SK-N-SH treated with all-trans-retinoic acid at 6 μM for 48 hours (cell line): ENCODE data around the gene PBX2.

ENCODE experiments used
- ATAC-seq: fragments of 200-7000 bp; cut with Tn5 transposase; 3 replicates; pipeline ENCODE4 v1.9.1; 2020; ENCODE audit warnings: mild to moderate bottlenecking, moderate library complexity
- CSDC2 ChIP-seq: fragments of 250-450 bp; sonication (Bioruptor Pico); IDR thresholded peaks from 2 replicates; pipeline ENCODE4 v1.5.0; 2020; ENCODE audit warnings: mild to moderate bottlenecking, moderate library complexity
- CSRNP3 ChIP-seq: fragments of 250-450 bp; sonication (Bioruptor Pico); IDR thresholded peaks from 2 replicates; pipeline ENCODE4 v1.5.1; 2021; ENCODE audit warnings: mild to moderate bottlenecking, moderate library complexity
- ESRRG ChIP-seq: fragments of 250-450 bp; sonication (Bioruptor Pico); IDR thresholded peaks from 2 replicates; pipeline ENCODE4 v1.6.1; 2021; ENCODE audit warnings: mild to moderate bottlenecking
- GLIS3 ChIP-seq: fragments of 250-450 bp; sonication (Bioruptor Pico); IDR thresholded peaks from 2 replicates; pipeline ENCODE4 v1.5.0; 2020; ENCODE audit warnings: mild to moderate bottlenecking, moderate library complexity
- ISL1 ChIP-seq: fragments of 250-450 bp; sonication (Bioruptor Pico); IDR thresholded peaks from 2 replicates; pipeline ENCODE4 v2.1.2; 2022; ENCODE audit warnings: mild to moderate bottlenecking, moderate library complexity
- OSR1 ChIP-seq: fragments of 250-450 bp; sonication (Bioruptor Pico); IDR thresholded peaks from 2 replicates; pipeline ENCODE4 v1.8.0; 2022; ENCODE audit warnings: moderate library complexity, mild to moderate bottlenecking, inconsistent platforms
- PATZ1 ChIP-seq: fragments of 250-450 bp; sonication (Bioruptor Pico); IDR thresholded peaks from 2 replicates; pipeline ENCODE4 v1.8.0; 2020; ENCODE audit warnings: mild to moderate bottlenecking, moderate library complexity, borderline replicate concordance
- POU6F1 ChIP-seq: fragments of 250-450 bp; sonication (Bioruptor Pico); IDR thresholded peaks from 2 replicates; pipeline ENCODE4 v1.8.0; 2021; ENCODE audit warnings: low read depth, mild to moderate bottlenecking, moderate library complexity, borderline replicate concordance
- PPARA ChIP-seq: fragments of 250-450 bp; sonication (Bioruptor Pico); IDR thresholded peaks from 2 replicates; pipeline ENCODE4 v1.5.0; 2020; ENCODE audit warnings: mild to moderate bottlenecking, borderline replicate concordance
- RARB ChIP-seq: fragments of 250-450 bp; sonication (Bioruptor Pico); IDR thresholded peaks from 2 replicates; pipeline ENCODE4 v1.8.0; 2021; ENCODE audit warnings: mild to moderate bottlenecking, moderate library complexity
- SNAI2 ChIP-seq: fragments of 250-450 bp; sonication (Bioruptor Pico); IDR thresholded peaks from 2 replicates; pipeline ENCODE4 v1.5.0; 2020; ENCODE audit warnings: mild to moderate bottlenecking, moderate library complexity
- TOX ChIP-seq: fragments of 250-450 bp; sonication (Bioruptor Pico); IDR thresholded peaks from 2 replicates; pipeline ENCODE4 v1.8.0; 2021; ENCODE audit warnings: mild to moderate bottlenecking, moderate library complexity, borderline replicate concordance
- TSHZ2 ChIP-seq: fragments of 250-450 bp; sonication (Bioruptor Pico); IDR thresholded peaks from 2 replicates; pipeline ENCODE4 v1.5.0; 2020; ENCODE audit warnings: mild to moderate bottlenecking, moderate library complexity
- ZC3H10 ChIP-seq: fragments of 250-450 bp; sonication (Bioruptor Pico); IDR thresholded peaks from 2 replicates; pipeline ENCODE4 v1.5.1; 2021; ENCODE audit warnings: mild to moderate bottlenecking, moderate library complexity
- ZFP30 ChIP-seq: fragments of 450-650 bp; formaldehyde crosslinking; IDR thresholded peaks from 2 replicates; pipeline ENCODE4 v1.5.0; 2022; ENCODE audit warnings: mild to moderate bottlenecking, moderate library complexity
- ZNF565 ChIP-seq: fragments of 450-650 bp; formaldehyde crosslinking; conservative IDR thresholded peaks from 2 replicates; pipeline ENCODE4 v1.5.0; 2020; ENCODE audit warnings: low read depth, mild to moderate bottlenecking, moderate library complexity
- ZNF70 ChIP-seq: fragments of 450-650 bp; formaldehyde crosslinking; IDR thresholded peaks from 2 replicates; pipeline ENCODE4 v1.5.0; 2020; ENCODE audit warnings: mild to moderate bottlenecking, moderate library complexity
- ZNF8 ChIP-seq: fragments of 450-650 bp; formaldehyde crosslinking; IDR thresholded peaks from 2 replicates; pipeline ENCODE4 v1.5.0; 2020; ENCODE audit warnings: mild to moderate bottlenecking, moderate library complexity
- TF ChIP-seq, protein P1 (sequence below): fragments of 250-450 bp; sonication (Bioruptor Pico); IDR thresholded peaks from 2 replicates; pipeline ENCODE4 v1.5.1; 2020; ENCODE audit warnings: low read depth, mild to moderate bottlenecking, moderate library complexity

Gene PBX2

DNA sequence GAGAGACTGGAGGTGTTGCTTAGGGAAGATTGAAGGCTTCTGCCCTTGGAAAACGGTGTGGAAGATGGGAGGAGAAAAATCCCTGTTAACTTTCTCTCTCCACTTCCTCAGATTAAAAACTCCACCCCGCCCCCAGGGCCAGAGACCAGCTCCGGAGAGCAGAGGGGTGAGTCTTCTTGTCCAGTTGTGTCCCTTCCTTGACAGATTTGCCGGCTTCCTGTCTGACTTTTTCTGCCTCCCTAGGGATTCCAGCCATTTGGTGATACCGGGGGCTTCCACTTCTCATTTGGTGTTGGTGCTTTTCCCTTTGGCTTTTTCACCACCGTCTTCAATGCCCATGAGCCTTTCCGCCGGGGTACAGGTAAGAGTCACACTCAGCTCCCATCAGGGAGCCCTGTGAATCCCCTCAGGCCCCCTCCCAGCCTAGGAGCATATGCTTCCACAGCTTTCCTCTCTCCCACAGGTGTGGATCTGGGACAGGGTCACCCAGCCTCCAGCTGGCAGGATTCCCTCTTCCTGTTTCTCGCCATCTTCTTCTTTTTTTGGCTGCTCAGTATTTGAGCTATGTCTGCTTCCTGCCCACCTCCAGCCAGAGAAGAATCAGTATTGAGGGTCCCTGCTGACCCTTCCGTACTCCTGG lies 10.1 kb downstream of the PBX2 start:
- ATAC-seq, result no peak
- TF ChIP-seq ZNF565 (no peak), ZFP30 (CRISPR knock-in tag) (no peak), POU6F1 (CRISPR knock-in tag) (no peak), TOX (no peak), GLIS3 (no peak), RARB (CRISPR knock-in tag) (no peak), OSR1 (CRISPR knock-in tag) (no peak), ZC3H10 (CRISPR knock-in tag) (no peak), ISL1 (CRISPR knock-in tag) (no peak), ZNF70 (CRISPR knock-in tag) (no peak), CSRNP3 (CRISPR knock-in tag) (no peak), CSDC2 (no peak), ZNF8 (CRISPR knock-in tag) (no peak), PATZ1 (no peak), TSHZ2 (CRISPR knock-in tag) (no peak), ESRRG (CRISPR knock-in tag) (no peak), SNAI2 (CRISPR knock-in tag) (no peak), PPARA (no peak)
- TF ChIP-seq, protein P1, sequence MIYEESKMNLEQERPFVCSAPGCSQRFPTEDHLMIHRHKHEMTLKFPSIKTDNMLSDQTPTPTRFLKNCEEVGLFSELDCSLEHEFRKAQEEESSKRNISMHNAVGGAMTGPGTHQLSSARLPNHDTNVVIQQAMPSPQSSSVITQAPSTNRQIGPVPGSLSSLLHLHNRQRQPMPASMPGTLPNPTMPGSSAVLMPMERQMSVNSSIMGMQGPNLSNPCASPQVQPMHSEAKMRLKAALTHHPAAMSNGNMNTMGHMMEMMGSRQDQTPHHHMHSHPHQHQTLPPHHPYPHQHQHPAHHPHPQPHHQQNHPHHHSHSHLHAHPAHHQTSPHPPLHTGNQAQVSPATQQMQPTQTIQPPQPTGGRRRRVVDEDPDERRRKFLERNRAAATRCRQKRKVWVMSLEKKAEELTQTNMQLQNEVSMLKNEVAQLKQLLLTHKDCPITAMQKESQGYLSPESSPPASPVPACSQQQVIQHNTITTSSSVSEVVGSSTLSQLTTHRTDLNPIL (CRISPR knock-in tag), result no peak

DNA sequence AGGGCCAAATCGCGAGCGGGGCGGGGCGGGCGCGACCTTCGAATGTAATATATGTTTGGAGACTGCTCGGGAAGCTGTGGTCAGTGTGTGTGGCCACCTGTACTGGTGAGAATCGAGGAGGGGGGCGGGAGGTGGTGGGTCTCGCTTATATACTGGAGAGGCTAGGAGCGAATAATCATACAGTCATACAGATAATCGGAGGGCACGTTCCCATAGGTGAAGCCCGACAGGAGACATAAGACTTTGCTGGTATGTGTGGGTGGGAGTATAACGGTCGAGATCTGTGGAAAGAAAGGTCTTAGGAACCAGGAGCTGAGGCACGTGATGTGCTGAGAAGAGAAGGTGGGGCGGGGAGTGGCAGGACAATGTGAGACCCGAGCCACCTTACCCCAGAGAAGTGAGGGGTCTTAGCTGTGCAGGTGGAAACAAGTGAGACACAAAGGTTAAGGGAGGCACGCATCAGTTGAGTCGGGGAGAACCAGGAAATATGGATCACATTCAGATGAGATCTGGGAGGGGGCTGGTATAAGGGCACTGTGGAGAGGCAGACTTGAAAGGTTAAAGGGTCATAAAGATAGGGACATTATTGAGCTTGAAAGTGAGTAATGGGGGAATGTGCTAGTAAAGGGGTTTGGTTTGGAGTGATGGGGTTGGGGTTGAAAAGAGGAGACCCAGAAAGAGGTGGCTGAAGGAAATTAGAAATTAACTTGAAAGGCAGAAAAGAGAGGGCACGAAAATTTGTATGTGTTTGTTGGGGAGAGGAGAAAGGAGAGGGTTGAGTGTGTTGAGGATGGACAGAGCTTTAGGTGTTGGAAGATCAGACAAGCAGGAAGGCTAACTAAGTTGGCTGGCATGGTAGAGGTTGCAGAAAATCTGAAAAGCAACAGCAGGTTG lies 11.2 kb downstream of the PBX2 start:
- ATAC-seq, result no peak
- TF ChIP-seq, protein P1 (CRISPR knock-in tag), result no peak
- TF ChIP-seq POU6F1 (CRISPR knock-in tag) (no peak), ZNF565 (no peak)
- TF ChIP-seq, all 23 proteins: peak for 0
